Skin epidermis (tissue), 12 donors: ENCODE results near the gene ITGA3.

Experiments used
- H3K27ac ChIP-seq, 21 experiments: fragments of 200-600 bp; sonication (generic) in 11 of 21; one replicate each; pipeline ENCODE4 v1.5.0; 2020; ENCODE audit warnings: mild to moderate bottlenecking in 3 of 21, inconsistent platforms in 2 of 21, moderate library complexity in 2 of 21
- H3K4me3 ChIP-seq, 7 experiments: fragments of 200-600 bp; sonication (generic) in 2 of 7; one replicate each; pipeline ENCODE4 v1.5.0; 2020; ENCODE audit warnings: inconsistent platforms in 2 of 7, mild to moderate bottlenecking in 2 of 7, moderate library complexity in 1 of 7

ITGA3 gene

DNA sequence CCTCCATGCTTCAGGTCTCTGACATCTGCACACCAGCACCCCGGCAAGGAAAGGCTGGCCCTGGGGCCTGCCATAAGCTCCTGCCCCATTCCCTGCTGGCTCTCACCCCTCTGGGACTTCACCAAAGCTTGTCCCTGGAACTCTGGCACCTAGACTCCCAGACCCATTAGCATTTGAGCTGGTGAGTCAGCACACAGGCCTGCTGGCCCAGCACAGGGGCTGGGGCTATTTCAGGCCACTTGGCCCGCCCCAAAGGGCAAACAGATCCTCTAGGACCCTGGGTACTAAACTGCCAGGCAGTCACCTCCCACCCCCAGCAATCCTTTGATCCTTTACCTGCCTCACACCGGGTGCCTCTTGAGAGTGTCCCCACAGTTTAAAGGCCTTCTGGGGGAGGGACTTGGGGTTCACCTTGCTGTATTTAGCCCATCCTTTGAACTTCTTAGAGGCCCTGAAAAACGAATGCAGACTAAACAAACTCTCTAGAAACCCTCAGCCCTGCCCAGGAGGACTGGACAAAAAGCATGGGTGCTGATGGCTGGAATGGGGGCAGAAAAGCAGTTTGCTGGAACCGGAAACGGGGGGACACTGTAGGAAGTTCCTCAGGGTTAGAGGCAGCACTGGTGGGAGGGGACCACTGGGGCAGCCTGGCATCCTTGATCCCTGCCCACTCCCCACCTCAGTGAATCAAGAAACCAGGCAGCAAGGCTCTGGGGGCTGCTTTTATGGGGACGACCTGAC is 77.3 kb downstream of the ITGA3 start:
- Histone ChIP-seq H3K27ac (peak overlapping the region in 5 of 21 experiments; percentile 25 to 63 (median 44)), H3K4me3 (no peak overlapping the region)

DNA sequence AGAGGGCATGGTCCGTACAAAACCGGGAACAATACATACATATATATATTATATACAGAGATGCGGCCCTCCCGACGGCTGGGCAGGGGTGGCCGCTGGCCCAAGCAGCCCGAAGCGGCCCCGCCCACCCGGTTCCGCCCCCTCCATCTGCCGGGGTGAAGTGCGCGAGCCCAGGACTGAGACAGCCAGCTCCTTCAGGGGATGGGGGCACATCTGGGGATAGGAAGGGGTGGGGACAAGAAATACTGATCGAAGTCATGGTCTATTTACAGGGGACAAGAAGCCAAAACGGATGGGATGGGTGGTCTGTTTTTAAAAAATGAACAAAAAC is 77.8 kb downstream of the ITGA3 start:
- Histone ChIP-seq H3K4me3 (no peak overlapping the region), H3K27ac (peak overlapping the region in 4 of 21 experiments; percentile 38 to 63 (median 46))

DNA sequence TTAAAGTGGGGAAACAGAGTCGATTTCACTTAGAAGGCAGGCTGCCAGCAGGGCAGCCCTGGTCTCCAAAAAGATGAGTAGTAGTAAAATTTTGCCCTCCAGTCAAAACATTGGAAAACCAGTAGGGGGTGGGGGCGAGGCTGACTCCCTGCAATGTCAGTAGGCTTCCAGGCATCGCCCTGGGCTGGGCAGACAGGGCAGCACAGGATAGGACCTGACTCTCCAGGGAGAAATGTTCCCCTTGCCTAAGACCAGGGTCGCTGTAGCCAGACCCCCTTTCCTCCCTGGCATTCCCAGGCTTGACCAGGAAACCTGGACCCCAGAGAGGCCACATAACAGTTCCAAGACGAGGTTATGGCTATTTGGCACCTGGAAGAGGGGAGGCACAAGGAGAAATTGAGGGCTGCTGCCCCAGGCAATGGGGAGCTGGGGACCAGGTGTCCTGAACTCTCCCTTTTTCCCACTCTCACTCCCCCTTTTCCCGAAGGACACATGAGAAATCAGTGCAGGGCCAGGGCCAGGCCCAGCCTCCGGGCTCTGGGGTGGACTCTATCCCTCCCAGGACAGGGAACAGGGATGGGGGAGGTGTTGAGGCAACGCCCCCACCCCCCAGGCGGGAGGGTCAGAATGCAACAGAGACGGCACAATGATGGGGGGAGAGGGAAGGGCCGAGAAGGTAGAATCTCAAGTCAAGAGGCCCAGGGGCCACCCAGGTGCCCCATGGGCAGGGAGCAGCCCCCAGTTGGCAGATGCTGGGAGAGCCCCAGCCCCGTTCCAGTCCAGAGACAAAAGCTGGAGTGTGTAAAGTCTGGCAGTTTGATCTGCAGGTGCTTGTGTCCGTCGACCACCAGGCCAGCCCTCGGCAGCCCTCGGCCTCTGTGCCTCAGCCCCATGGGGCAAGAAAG is 78.5 kb downstream of the ITGA3 start:
- H3K27ac ChIP-seq: no peak overlapping the region

DNA sequence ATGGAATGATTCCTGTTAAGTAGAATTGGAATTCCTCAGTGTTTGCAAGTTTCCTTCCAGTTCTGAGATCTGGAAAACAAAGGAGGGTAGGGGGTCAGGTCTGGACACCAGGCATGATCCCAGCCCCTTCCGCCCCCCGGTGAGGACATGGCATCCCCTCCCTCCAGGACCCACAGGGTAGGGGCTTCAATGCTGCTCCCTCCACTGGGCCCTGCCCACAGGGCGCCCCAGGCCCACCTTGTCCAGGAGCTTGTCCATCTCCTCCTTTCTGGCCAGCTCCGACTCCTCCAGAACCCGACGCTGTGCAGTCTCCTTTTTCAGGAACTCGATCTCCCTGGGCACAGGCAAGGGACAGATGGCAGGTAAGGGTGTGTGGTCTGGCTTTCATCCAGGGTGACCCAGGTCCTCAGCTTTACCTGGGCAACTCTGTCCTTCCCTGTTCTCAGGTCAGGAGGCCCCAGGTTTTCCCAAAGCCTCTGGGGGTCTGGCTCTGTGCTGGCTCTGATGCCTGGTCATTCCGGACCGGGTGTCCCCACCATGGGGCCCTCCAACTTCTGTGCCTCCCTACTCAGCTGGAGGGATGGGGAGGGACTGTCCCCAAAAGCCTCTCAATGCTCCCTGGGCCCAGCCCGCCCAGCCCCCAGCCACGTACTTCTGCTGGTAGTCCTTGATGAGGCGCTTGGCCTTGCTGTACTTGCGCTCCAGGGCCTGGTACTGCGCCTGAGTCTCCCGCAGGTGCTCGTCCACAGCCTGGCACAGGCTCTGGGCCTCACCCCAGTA is 79.6 kb downstream of the ITGA3 start:
- Histone ChIP-seq H3K27ac (no peak overlapping the region), H3K4me3 (no peak overlapping the region)

More for the DNA sequence above, 78.5 kb downstream of the ITGA3 start:
- no peak overlapping the region for H3K4me3 ChIP-seq

DNA sequence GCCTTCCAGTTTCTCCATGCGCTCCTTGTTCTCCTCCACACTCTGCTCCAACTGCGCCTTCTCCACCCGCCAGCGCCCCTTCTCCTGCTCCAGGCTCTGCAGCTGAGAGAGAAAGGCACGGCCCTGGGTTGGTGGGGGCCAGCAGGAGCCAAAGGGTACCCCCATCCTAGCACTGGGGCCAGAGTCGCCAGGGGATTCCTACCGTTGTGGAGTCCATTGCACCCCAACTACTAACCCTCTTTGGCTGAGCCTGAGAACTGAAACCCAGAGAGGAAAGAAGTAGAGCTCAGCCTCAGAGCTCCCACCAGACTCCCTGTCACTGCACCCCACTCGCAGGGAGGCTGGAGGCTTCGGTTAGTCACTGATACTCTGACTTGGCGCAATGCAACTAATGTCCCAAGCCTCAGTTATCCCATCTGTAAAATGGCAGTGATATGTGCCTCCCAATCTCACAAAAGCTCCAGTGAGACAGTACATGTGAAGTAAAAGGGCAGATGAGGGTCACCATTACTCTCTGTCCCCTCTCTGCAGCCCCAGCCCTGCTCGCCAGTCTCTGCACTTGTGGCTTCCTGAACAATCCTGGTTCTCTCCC is 80.3 kb downstream of the ITGA3 start:
- no peak overlapping the region for H3K4me3 ChIP-seq
- H3K27ac ChIP-seq: no peak overlapping the region

DNA sequence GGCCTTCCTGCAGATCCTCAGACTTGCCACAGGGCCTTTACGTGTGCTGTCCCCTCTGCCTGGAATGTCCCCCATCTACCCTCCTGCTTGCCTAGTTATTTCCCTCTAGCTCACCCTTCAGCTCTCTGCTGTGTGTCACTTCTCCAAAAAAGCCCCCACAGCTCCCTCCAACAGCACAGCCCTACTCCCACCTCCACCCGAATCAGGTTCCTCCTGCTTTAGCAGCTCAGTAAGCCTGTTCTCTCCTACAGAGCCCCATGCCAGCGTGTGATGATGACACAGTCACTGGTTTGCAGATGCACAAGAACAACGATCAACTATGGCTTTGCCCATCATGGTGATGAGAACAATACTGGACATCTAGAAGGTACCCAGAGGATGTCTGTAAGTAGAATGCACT is 81.1 kb downstream of the ITGA3 start:
- Histone ChIP-seq H3K4me3 (no peak overlapping the region), H3K27ac (no peak overlapping the region)

DNA sequence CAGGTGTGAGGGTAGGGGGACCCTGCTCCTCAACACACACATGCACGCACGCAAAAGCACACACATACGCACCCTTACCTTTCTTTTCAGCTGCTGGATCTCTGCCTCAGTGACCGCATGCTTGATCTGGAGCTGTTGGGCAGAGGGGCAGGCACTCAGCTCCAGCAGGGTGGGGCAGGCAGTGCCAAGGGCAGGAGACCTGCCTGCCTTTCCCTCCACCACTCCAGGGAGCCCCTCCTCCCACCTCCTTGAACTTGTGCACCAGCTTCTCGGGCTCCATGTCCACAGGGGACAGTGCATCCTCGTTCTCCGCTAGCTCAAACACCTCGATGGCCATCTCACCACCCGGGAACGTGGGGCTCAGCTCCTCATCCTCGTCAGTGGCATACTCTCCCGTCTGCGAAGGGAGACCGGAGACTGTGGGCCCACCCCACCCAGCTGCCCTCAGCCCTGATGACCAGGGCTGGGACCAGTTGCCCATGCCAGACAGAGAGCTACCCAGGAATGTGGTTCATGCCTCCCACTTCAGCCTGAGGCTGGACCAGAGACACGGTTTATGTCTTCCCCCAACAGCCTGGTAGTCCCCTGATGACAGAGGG is 83.4 kb downstream of the ITGA3 start:
- no peak overlapping the region for H3K4me3 ChIP-seq
- H3K27ac ChIP-seq: peak overlapping the region in 3 of 21 experiments; percentile 14 to 64 (median 30)
